Activated CD4-positive, alpha-beta T cell treated with anti-CD3 and anti-CD28 coated beads, Interleukin-10, Interleukin-2, amounts not matched to agents 100 ng/mL and 50 ng/mL, durations not matched to agents 16 hours and 8 hours (primary cell): ENCODE results near the gene IGFBP4.
"Not testable (repeated sequence)": the region's sequence is repeated elsewhere in the genome, so short reads cannot be mapped to it uniquely, and the experiment has no call there.

ENCODE experiments used
- DNase-seq: peaks from one replicate; pipeline ENCODE4 v3.0.0-alpha.2; 2020

The IGFBP4 gene

GRCh38 chr17:40443196-40443987 is at the start of gene IGFBP4:
Gene IGFBP4, plus strand, starts transcription at chr17:40443450. Its CDS starts 286 bp downstream, at chr17:40443736.
- peak; percentile 82 for DNase-seq

- peak; percentile 44 for DNase-seq
Observed at GRCh38 chr17:40399185-40399584, 44.1 kb upstream of the IGFBP4 start.

GRCh38 chr17:40402668-40403067 is 40.6 kb upstream of the IGFBP4 start:
- no peak for DNase-seq

- no peak for DNase-seq
Observed at GRCh38 chr17:40404003-40404402, 39.2 kb upstream of the IGFBP4 start.

GRCh38 chr17:40407460-40407859 is 35.8 kb upstream of the IGFBP4 start:
- DNase-seq = no peak

GRCh38 chr17:40409540-40409939 is 33.7 kb upstream of the IGFBP4 start:
- not testable (repeated sequence) for DNase-seq

- no peak for DNase-seq
Observed at GRCh38 chr17:40410082-40410481, 33.2 kb upstream of the IGFBP4 start.

GRCh38 chr17:40411821-40412220 is 31.4 kb upstream of the IGFBP4 start:
- DNase-seq = no peak

GRCh38 chr17:40412880-40413279 is 30.4 kb upstream of the IGFBP4 start:
- DNase-seq = no peak

GRCh38 chr17:40414312-40414711 is 28.9 kb upstream of the IGFBP4 start:
- DNase-seq = not testable (repeated sequence)

GRCh38 chr17:40415390-40415789 is 27.9 kb upstream of the IGFBP4 start:
- DNase-seq = peak; percentile 53

GRCh38 chr17:40416671-40417070 is 26.6 kb upstream of the IGFBP4 start:
- DNase-seq = no peak

- no peak for DNase-seq
Observed at GRCh38 chr17:40417258-40417608, 26.0 kb upstream of the IGFBP4 start.

- peak; percentile 99 for DNase-seq
Observed at GRCh38 chr17:40417609-40418427, 25.4 kb upstream of the IGFBP4 start, which contains the start of gene TOP2A. Gene TOP2A, minus strand, starts transcription at chr17:40417896. Its CDS starts 105 bp downstream, at chr17:40417791.

GRCh38 chr17:40418428-40418706 is 24.9 kb upstream of the IGFBP4 start:
- DNase-seq = no peak

- peak; percentile 52 for DNase-seq
Observed at GRCh38 chr17:40419559-40420331, 23.5 kb upstream of the IGFBP4 start.

GRCh38 chr17:40422990-40423633 is 20.1 kb upstream of the IGFBP4 start:
- DNase-seq = no peak

GRCh38 chr17:40425741-40426140 is 17.5 kb upstream of the IGFBP4 start:
- DNase-seq = no peak

GRCh38 chr17:40427002-40427491 is 16.2 kb upstream of the IGFBP4 start:
- peak; percentile 81 for DNase-seq

GRCh38 chr17:40430272-40431230 is 12.7 kb upstream of the IGFBP4 start:
- DNase-seq = no peak

GRCh38 chr17:40431231-40431602 is 12.0 kb upstream of the IGFBP4 start:
- DNase-seq = no peak
